Activated CD8-positive, alpha-beta memory T cell treated with anti-CD3 and anti-CD28 coated beads for 48 hours (primary cell): ENCODE results near the gene LRRC8A.
A peak's percentile ranks its signal among the peaks of the same experiment; 100 is the strongest.
"Not testable (repeated sequence)": the region's sequence is repeated elsewhere in the genome, so short reads cannot be mapped to it uniquely, and the experiment has no call there.

Experiments used
- DNase-seq, 3 experiments: peaks; one replicate each; pipeline ENCODE4 v3.0.0-alpha.2; 2020; ENCODE audit warnings: low read depth in 2 of 3, low spot score in 2 of 3

The LRRC8A gene

GRCh38 chr9:128863647-128864046 lies 18.3 kb upstream of the LRRC8A start:
- peak; percentile 62 to 98 (median 96) for DNase-seq

DNA sequence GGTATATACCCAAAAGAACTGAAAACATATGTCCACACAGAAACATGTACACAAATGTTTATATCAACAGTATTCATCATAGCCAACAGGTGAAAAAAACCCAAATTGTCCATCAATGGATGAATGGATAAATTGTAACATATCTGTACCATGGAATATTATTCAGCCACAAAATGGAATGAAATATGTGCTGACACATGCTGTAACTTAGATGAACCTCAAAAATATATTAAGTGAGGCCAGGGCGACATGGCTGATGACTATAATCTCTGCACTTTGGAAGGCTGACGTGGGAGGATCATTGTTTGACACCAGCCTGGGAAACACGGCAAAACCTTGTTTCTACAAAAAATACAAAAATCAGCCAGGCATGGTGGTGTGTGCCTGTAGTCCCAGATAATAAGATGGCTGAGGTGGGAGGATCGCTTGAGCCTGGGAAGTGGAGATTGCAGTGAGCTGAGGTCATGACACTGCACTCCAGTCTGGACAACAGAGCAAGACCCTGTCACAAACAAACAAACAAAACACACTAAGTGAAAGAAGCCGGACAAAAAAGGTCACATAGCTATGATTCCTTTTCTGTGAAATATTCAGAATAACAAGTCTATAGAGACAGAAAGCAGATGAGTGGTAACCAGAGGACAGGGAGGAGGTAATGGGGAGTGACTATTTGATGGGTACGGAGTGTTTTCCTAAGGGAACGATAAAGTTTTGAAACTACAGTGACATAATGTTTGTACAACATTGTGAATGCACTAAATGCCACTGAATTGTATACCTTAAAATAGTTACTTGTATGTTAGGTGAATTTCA lies 11.6 kb upstream of the LRRC8A start:
- no peak for DNase-seq

- DNase-seq, result not testable (repeated sequence)
These were observed 11.0 kb upstream of the LRRC8A start for GRCh38 chr9:128870941-128871265.

- no peak for DNase-seq
These were observed 4.1 kb upstream of the LRRC8A start for GRCh38 chr9:128877852-128878251.

DNA sequence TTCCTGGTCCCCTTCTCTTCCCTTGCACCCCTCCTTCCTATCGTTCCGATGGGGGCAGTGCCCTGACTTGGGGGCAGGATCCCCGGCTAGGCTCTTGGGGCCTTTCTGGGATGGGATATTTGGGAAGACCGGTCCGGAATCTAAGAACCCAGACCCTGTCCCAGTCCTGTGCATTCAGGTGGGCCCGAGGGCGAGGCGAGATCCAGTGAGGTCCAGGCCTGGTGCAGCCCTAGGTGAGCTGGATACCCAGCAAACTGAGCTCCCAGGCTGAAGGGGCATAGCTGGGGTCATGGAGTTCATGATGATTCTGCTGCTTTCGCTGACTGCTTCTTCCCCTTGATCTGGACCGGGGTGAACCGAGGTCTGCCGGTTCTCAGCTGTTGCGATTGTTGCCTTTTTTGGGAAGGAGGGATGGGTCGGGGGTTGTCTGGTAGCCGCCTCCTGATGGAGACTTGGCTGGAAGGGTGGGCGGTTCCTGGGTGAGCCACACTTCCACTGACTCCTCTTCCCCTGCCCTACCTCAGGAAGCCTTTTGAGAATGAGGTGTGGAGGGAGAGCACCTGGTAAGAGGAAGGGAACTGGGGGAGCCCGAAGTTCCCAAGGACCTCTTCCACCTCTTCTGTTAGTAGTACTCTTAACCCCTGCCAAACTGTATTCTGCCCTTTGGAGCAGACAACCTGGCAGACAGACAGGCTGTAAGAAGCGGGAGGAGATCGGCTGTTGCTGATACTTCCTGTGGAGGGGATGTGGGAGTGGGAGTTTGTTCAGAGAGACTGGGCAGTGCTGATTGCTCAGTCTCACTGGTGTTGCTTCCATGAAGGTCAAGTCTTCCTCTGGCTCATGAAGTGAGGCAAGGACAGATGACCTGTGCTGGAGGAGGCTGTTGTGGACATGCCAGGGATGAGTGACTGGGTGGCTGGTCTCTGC lies 1.0 kb downstream of the LRRC8A start:
- no peak for DNase-seq

DNA sequence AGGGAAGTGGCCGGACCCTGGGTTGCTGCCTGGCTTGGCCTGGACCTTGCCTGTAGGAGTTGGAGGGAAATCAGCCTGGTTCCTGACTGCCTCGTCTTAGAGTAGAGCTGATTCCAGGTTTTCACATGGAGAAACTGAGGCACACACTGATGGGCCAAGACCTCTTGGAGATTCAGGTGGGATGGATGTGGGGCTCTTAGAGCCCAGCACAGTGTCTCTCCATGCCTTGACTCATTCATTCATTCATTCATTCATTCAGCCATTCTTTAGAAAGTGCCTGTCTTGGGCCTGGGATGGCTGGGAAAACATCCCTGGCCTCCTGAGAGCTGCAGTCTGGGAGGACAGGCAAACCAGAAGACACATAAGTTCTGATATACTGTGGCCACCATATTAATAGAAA lies 2.2 kb downstream of the LRRC8A start:
- no peak for DNase-seq

GRCh38 chr9:128885376-128885775 lies 3.4 kb downstream of the LRRC8A start:
- DNase-seq, result no peak

- no peak for DNase-seq
These were observed 3.9 kb downstream of the LRRC8A start for GRCh38 chr9:128885798-128886197.

- no peak for DNase-seq
These were observed 4.4 kb downstream of the LRRC8A start for GRCh38 chr9:128886211-128886891.

GRCh38 chr9:128887049-128887448 lies 5.1 kb downstream of the LRRC8A start:
- no peak for DNase-seq

- DNase-seq, result no peak
These were observed 6.0 kb downstream of the LRRC8A start for GRCh38 chr9:128887914-128888350.

GRCh38 chr9:128891321-128892220 lies 9.6 kb downstream of the LRRC8A start:
- DNase-seq, result no peak

GRCh38 chr9:128892221-128892921 lies 10.4 kb downstream of the LRRC8A start:
- DNase-seq, result no peak

DNA sequence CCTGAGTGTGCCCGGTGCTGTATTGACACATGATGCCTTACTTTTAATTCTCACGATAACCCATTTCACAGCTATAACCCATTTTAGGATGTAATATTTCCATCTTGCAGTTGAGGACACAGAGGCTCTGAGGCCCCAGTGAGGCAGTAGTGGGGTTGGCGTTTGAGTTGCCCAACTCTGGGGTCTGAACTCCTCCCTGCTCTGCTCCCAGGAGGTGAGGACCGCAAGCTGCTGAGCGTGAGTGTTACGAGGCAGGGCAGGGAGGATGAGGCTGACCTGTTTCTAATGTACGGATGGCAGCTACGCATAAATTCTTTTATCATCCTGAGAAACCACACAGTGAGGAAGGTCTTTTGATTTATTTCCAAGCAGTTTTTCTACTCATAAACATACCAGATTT lies 11.4 kb downstream of the LRRC8A start:
- no peak for DNase-seq

DNA sequence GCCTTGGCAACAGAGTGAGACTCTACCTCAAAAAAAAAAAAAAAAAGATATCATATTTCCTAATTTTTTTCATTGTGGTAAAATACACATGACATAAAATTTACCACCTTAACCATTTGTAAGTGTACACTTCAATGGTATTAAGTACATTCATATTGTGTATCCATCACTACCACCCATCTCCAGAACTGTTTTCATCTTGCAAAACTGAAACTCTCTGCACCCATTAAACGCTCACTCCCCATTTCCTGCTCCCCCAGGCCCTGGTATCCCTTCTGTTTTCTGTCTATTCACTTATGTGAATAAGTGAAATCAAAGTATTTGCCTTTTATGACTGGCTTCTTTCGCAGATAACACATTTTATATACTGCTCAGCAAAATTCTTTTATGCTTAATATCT lies 12.8 kb downstream of the LRRC8A start:
- DNase-seq, result no peak

- no peak for DNase-seq
These were observed 13.6 kb downstream of the LRRC8A start for GRCh38 chr9:128895556-128895955.

DNA sequence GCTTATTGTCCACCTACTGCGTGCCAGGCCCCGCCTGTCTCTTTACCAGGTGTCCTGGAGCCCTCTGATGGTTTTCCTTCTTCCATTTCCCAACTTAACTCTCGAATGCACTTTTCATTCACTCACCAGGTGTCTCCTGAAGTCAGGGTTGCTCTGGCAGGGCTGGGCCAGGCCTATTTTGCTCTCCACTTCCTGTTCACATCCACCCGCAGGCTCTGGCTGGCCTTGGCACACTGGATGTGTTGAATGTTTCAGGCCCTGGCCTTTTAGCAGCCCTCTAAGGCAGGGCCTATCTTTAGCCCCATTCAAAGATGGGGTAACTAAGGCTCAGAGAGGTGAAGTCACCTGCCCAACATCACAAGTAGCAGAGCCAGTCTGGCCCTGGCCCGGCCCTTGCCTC lies 16.4 kb downstream of the LRRC8A start:
- DNase-seq, result no peak

- DNase-seq, result no peak
These were observed 17.1 kb downstream of the LRRC8A start for GRCh38 chr9:128898845-128899565.

DNA sequence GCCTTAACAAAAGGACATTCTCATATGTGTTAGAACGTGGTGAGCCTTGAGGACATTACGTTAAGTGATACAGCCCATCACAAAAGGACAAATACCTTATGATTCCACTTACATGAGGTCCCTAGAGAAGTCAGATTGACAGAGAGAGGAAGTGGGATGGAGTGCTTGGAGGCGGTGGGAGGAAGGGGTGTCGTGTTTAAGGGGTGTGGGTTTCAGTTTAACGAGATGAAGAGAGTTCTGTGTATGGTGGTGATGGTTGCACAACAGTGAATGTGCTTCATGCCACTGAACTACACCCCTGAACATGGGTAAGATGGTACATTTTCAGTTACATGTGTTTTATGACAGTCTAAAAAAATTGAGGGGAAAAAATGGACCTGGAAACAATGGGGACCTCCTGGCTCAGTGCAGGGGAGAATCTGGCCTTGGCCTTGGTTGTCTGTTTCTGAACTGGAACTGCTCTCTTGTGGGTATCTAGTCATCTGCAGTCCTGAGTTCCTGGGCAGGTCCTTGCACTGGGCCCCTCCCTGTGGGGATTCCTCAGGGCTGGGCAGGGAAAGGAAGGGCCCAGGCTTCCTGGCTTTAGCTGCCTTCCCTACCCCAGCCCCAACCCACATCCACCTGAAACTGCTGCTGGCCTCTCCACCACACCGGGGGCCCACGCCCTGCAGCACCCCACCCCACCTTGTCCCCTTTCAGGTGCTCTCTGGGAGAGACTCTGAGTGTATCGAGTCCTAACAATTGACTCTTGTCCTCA lies 17.8 kb downstream of the LRRC8A start:
- DNase-seq, result no peak
